ENCODE results near the gene ASPHD1.

DNA sequence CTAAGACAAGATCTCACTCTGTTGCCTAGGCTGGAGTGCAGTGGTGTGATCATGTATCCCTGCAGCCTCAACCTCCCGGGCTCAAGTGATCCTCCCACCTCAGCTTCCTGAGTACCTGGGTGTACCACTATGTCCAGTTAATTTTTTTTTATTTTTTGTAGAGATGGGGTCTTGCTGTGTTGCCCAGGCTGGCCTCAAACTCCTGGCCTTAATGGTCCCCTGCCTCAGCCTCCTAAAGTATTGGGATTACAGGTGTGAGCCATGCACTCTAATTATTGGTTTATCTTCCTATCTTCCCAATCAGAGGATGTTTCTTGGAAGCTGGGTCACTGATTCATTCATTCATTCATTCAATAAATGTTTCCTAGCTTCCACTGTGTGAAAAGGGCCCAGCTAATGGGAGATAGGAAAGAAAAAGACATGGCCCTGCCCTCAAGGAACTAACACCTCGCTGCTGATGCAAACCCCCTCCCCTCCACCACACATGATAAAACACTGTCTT is 8.5 kb downstream of the ASPHD1 start:
- TF ChIP-seq CTCF (conservative IDR thresholded peaks at IDR 0.05) (no peak), ZFX (IDR thresholded peaks at IDR 0.05) (no peak)
